Stomach (tissue), 9 donors: Measurements from ENCODE around the gene HTT. TPM values are rescaled to one million over a fixed set of nuclear protein-coding genes. Genes with fewer than 3 reads are reported as not detected.

Experiments
- DNase-seq, 2 donors: peaks; one replicate each; pipeline versions ENCODE4 v3.0.0 to v3.0.0-alpha.2; 2013 to 2019
- H3K27ac ChIP-seq, 5 donors: fragments of 200-600 bp in 4 of 5; sonication (generic) in 4 of 5; one replicate each; pipeline ENCODE4 v1.5.1; 2013 to 2019; ENCODE audit warnings: mild to moderate bottlenecking in 1 of 5, moderate library complexity in 1 of 5
- H3K27me3 ChIP-seq, 3 donors: fragments of 200-600 bp; sonication (generic); one replicate each; pipeline ENCODE4 v1.5.1; 2017 to 2019; ENCODE audit warnings: mixed run types in 1 of 3
- H3K36me3 ChIP-seq, 4 donors: fragments of 200-600 bp; sonication (generic); 1 replicate in 3 of 4; 2 replicates in 1 of 4; pipeline ENCODE4 v1.5.1; 2016 to 2019
- H3K4me1 ChIP-seq, 4 donors: fragments of 200-600 bp; sonication (generic); one replicate each; pipeline ENCODE4 v1.5.1; 2016 to 2019
- H3K4me3 ChIP-seq, 4 donors: fragments of 200-600 bp; sonication (generic) in 3 of 4; one replicate each; pipeline ENCODE4 v1.5.1; 2016 to 2019; ENCODE audit warnings: mild to moderate bottlenecking in 1 of 4
- H3K9me3 ChIP-seq, 4 donors: fragments of 200-600 bp; sonication (generic); one replicate each; pipeline ENCODE4 v1.5.1; 2016 to 2019
- EP300 ChIP-seq: sonication (generic); formaldehyde crosslinking; IDR thresholded peaks from one replicate; pipeline ENCODE4 v1.6.1; 2017; ENCODE audit warnings: antibody characterized with exemption
- POLR2A ChIP-seq, 4 donors: fragments of 450-650 bp; IDR thresholded peaks; one replicate each; pipeline ENCODE4 v1.6.1; 2016; ENCODE audit warnings: antibody characterized with exemption in 4 of 4, control low read depth in 2 of 4, mild to moderate bottlenecking in 1 of 4, moderate library complexity in 1 of 4
- POLR2AphosphoS5 ChIP-seq, 3 donors: sonication (generic); formaldehyde crosslinking; IDR thresholded peaks; one replicate each; pipeline ENCODE4 v1.6.1; 2016; ENCODE audit warnings: antibody characterized with exemption in 3 of 3
- WGBS, 5 donors: extraction: QIAGEN DNeasy Blood & Tissue Kit in 3 of 5; methylation state at CpG; one replicate each; pipeline versions ENCODE4 v1.1.5 to v1.1.7; 2013 to 2018; 5-methylcytosine and 5-hydroxymethylcytosine counted together
- intact Hi-C: fragments of 100-400 bp; cut with DNase I; formaldehyde crosslinking; loops from one replicate; pipeline ENCODE4 v1.15.1; 2023; ENCODE audit warnings: low total_unique reads
- polyA plus RNA-seq, 3 donors: library from polyadenylated mRNA; stranded (reverse); fragments of 200-250 nt; gene quantifications; one replicate each; pipeline ENCODE4 v1.2.3, GENCODE V29; 2013
- total RNA-seq, 5 donors: library from RNA; depleted of rRNA; stranded (reverse); fragments of >200 nt; gene quantifications; one replicate each; pipeline versions ENCODE4 v1.1.0 to v1.2.3, GENCODE V29; 2014 to 2016
- TF ChIP-seq, protein P1 (sequence below), 7 experiments: fragments of 450-650 bp in 4 of 7; fragments of 200-600 bp in 3 of 7; sonication (generic) in 3 of 7; IDR thresholded peaks; one replicate each; pipeline ENCODE4 v1.5.1; 2016 to 2019; ENCODE audit warnings: antibody characterized with exemption in 7 of 7, control low read depth in 2 of 7, mild to moderate bottlenecking in 1 of 7
- donor health status: healthy with polysubstance abuse.
- donor health status: Bipolar disorder and iron deficiency.
- donor health status: healthy.

HTT gene
- total and polyA plus RNA-seq, 8 donors: 3.4 to 95.7 (median 41.6) TPM

DNA sequence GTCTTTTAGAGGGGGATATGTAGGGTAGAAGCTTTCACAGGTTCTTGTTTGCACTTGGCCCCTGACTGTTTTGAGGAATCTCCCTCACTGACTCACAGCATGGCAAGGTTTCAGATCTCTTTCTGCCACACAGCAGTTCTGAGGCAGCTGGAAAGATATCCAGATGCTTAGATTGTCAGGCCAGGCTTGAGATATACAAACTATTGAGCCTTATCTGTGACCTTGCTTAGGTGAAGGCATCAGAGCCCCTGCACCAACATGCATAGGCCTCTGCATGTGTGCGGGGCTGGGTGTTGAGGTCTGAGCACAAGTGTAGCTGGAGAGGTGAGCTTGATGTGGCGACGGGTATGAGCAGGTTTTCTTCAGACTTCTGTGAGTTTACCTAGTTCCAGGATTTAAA is 93.5 kb downstream of the HTT start:
- DNase-seq: peak in 1 of 2 donors; percentile 7
- Histone ChIP-seq H3K9me3 (peaks cover 0 to 7% (median 3%) of the 10 kb centered on the region in 4 donors), H3K36me3 (peaks cover 19 to 77% (median 65%) of the 10 kb centered on the region in 4 donors), H3K27ac (no peak overlapping the region), H3K4me1 (peaks cover 0 to 5% (median 0%) of the 10 kb centered on the region in 4 donors), H3K4me3 (no peak overlapping the region), H3K27me3 (no peaks in the 10 kb centered on the region)
- intact Hi-C loops: no loop called here
- WGBS, 5 donors: 61 to 74% (median 67%) methylated on average over 3 of the region's 3 CpGs
- no peak for TF ChIP-seq EP300
- TF ChIP-seq POLR2A (IDR thresholded peaks at IDR 0.05): no peak
- no peak for TF ChIP-seq POLR2AphosphoS5 (IDR thresholded peaks at IDR 0.05)
- TF ChIP-seq, protein P1, sequence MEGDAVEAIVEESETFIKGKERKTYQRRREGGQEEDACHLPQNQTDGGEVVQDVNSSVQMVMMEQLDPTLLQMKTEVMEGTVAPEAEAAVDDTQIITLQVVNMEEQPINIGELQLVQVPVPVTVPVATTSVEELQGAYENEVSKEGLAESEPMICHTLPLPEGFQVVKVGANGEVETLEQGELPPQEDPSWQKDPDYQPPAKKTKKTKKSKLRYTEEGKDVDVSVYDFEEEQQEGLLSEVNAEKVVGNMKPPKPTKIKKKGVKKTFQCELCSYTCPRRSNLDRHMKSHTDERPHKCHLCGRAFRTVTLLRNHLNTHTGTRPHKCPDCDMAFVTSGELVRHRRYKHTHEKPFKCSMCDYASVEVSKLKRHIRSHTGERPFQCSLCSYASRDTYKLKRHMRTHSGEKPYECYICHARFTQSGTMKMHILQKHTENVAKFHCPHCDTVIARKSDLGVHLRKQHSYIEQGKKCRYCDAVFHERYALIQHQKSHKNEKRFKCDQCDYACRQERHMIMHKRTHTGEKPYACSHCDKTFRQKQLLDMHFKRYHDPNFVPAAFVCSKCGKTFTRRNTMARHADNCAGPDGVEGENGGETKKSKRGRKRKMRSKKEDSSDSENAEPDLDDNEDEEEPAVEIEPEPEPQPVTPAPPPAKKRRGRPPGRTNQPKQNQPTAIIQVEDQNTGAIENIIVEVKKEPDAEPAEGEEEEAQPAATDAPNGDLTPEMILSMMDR (IDR thresholded peaks at IDR 0.05): no peak

DNA sequence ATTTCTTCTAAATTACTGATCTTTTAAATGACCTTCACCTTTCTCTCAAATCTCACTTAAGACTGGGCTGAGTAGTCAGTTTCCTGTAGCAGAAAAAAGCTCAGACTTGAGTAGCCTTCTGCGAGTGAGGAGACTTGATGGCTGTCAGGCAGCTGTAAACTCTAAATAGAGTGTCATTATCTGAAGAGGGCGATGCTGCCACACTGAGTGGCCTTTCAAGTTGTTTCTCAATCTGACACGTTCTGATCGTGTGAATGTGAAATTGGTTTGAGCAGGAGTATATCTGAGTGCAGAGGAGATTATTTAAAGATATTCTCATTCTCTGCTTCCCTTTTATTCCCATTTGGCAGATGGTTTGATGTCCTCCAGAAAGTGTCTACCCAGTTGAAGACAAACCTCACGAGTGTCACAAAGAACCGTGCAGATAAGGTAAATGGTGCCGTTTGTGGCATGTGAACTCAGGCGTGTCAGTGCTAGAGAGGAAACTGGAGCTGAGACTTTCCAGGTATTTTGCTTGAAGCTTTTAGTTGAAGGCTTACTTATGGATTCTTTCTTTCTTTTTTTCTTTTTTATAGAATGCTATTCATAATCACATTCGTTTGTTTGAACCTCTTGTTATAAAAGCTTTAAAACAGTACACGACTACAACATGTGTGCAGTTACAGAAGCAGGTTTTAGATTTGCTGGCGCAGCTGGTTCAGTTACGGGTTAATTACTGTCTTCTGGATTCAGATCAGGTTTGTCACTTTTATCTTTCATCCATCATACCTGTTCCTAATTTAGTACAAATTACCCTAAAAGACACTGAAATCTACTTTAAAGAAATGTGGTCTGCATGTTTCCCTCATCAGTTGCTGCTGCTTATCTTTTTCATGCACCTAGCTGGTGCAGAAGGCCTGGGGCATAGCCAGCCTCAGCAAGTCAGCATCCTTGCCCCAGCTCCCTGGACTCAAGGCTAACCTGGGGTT is 100.2 kb downstream of the HTT start:
- DNase-seq: no peak
- H3K4me1 ChIP-seq: peaks cover 0 to 11% (median 8%) of the 10 kb centered on the region in 4 donors
- no peak overlapping the region for H3K27ac ChIP-seq
- 79 to 87% (median 83%) methylated on average over 12 of the region's 12 CpGs for WGBS, 5 donors
- peaks cover 31 to 92% (median 87%) of the 10 kb centered on the region in 4 donors for H3K36me3 ChIP-seq
- TF ChIP-seq POLR2A (IDR thresholded peaks at IDR 0.05): no peak
- TF ChIP-seq EP300: no peak
- no peak for TF ChIP-seq POLR2AphosphoS5 (IDR thresholded peaks at IDR 0.05)
- TF ChIP-seq, protein P1 (IDR thresholded peaks at IDR 0.05): no peak
- intact Hi-C loops: no loop called here
- no peaks in the 10 kb centered on the region for H3K9me3 ChIP-seq
- H3K4me3 ChIP-seq: no peak overlapping the region
- no peaks in the 10 kb centered on the region for H3K27me3 ChIP-seq

DNA sequence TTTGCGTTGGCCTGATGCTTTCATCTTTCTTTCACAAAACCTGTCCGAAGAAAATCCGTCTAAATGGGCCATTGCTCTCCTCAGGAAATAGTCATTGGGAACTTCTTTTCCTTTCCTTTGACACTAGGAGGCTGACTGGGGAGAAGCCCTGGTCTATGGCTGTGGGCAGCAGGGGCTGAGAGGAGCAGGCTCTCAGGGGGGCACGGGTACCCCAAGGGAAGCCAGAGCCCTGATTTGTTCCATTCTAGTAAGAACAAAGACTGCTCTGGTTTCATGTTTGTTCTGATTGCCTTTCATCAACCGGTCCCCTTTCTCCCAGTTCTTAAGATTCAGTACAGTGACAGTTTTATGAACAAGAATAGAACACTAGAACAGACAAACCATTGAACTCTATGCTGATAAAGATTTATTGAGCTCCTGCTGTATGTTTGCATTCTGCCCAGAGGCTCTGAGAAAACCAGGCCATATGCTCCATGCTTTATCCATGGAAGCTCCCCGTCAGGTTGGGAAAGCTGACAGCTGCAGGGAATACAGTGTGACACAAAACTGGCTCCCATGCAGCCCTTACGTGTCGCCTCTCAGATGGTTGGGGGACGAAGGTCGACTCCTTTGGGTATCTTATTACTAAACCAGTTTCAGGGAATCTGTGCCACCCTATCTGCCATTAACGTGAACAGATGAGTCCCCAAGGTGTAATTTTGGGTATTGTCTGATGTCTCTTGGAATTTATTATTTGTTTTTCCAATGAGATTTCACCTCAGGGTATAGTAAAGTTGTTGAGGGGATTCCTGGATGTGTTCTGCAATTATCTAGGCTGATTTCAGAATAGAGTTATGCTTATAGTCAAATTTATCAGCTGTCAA is 102.1 kb downstream of the HTT start:
- intact Hi-C loops: no loop called here
- WGBS, 5 donors: 82 to 86% (median 83%) methylated on average over 11 of the region's 11 CpGs
- Histone ChIP-seq H3K36me3 (peaks cover 38 to 99% (median 94%) of the 10 kb centered on the region in 4 donors), H3K27me3 (no peaks in the 10 kb centered on the region), H3K4me3 (no peak overlapping the region), H3K4me1 (peaks cover 0 to 12% (median 8%) of the 10 kb centered on the region in 4 donors), H3K27ac (no peak overlapping the region), H3K9me3 (no peaks in the 10 kb centered on the region)
- peak in 1 of 2 donors; percentile 57 for DNase-seq
- TF ChIP-seq POLR2AphosphoS5 (IDR thresholded peaks at IDR 0.05) (no peak), POLR2A (IDR thresholded peaks at IDR 0.05) (no peak), EP300 (no peak)
- TF ChIP-seq, protein P1 (IDR thresholded peaks at IDR 0.05): no peak

DNA sequence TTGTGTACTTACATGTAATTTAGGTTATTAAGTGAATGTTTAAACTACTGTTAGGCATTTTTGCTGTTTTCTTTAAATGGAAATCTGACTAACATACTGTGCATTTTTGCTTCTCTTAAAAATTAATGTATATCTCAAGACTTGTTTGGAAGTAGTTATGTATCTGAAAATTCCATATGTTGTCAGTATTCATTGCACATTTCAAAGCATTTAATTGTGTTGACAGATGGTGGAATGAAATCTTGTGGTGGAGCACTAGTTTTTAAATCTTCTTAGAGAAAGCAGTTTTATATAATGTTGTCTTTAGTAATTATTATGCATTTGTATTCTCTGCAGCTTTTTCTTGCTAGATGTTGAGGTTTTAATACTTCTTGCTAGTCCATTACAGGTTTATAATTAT is 102.9 kb downstream of the HTT start:
- no peak for DNase-seq
- H3K9me3 ChIP-seq: no peaks in the 10 kb centered on the region
- H3K4me1 ChIP-seq: peaks cover 0 to 12% (median 8%) of the 10 kb centered on the region in 4 donors
- no peak for TF ChIP-seq EP300
- TF ChIP-seq, protein P1 (IDR thresholded peaks at IDR 0.05): no peak
- TF ChIP-seq POLR2A (IDR thresholded peaks at IDR 0.05): no peak
- TF ChIP-seq POLR2AphosphoS5 (IDR thresholded peaks at IDR 0.05): no peak
- H3K27me3 ChIP-seq: no peaks in the 10 kb centered on the region
- H3K36me3 ChIP-seq: peaks cover 44 to 99% (median 94%) of the 10 kb centered on the region in 4 donors
- intact Hi-C loops: no loop called here
- H3K4me3 ChIP-seq: no peak overlapping the region
- H3K27ac ChIP-seq: no peak overlapping the region
